Body of pancreas (tissue), 4 donors: ENCODE results near the gene SLC11A1.

ENCODE experiments used
- POLR2A ChIP-seq, 3 donors: fragments of 450-650 bp; IDR thresholded peaks; one replicate each; pipeline ENCODE4 v1.6.1; 2016; ENCODE audit warnings: antibody characterized with exemption in 3 of 3, mild to moderate bottlenecking in 2 of 3
- TF ChIP-seq, protein P1 (sequence below), 7 experiments: fragments of 450-650 bp in 4 of 7; fragments of 200-600 bp in 3 of 7; sonication (generic) in 3 of 7; IDR thresholded peaks; one replicate each; pipeline ENCODE4 v1.5.1; 2016 to 2019; ENCODE audit warnings: antibody characterized with exemption in 7 of 7

GRCh38 chr2:218405746-218406208, 23.7 kb downstream of the SLC11A1 start:
- no peak for TF ChIP-seq POLR2A (IDR thresholded peaks at IDR 0.05)
- TF ChIP-seq, protein P1, sequence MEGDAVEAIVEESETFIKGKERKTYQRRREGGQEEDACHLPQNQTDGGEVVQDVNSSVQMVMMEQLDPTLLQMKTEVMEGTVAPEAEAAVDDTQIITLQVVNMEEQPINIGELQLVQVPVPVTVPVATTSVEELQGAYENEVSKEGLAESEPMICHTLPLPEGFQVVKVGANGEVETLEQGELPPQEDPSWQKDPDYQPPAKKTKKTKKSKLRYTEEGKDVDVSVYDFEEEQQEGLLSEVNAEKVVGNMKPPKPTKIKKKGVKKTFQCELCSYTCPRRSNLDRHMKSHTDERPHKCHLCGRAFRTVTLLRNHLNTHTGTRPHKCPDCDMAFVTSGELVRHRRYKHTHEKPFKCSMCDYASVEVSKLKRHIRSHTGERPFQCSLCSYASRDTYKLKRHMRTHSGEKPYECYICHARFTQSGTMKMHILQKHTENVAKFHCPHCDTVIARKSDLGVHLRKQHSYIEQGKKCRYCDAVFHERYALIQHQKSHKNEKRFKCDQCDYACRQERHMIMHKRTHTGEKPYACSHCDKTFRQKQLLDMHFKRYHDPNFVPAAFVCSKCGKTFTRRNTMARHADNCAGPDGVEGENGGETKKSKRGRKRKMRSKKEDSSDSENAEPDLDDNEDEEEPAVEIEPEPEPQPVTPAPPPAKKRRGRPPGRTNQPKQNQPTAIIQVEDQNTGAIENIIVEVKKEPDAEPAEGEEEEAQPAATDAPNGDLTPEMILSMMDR (IDR thresholded peaks at IDR 0.05): no peak
